HG03354 (cell line): Measurements from ENCODE around the gene PRSS12.

Experiments used
- ATAC-seq: cut with Tn5 transposase; IDR thresholded peaks from one replicate; pipeline ENCODE4 v1.9.1; 2021; ENCODE audit warnings: mild to moderate bottlenecking; ENCODE audit not compliant: unreplicated experiment, poor library complexity, severe bottlenecking

The PRSS12 gene

DNA sequence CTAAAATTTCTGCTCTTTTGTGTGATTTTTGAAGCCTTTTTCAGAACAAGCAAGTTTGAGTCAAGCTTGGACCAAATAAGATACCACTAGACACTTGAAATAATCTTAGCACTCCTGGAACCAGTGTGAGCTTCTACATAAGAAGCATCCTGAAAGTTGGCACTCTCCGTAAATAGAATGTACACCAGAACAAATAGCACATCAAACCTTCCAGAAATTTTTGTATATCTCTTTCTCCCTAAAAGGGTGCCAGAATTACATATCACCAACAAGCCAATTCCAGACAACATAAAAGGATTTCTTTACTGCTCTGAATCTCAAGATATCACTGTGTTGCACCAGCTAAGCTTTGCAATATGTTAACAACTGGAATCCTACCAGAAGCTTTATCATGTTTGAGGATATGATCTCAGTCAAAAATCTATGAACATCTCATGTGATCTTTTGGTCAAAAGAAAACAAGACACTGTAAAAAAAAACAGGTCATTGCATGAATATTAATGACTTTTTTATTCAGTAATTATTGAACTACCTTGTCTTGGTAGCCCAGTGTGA, 117.2 kb downstream of the PRSS12 start:
- ATAC-seq, result no peak
